GM12873 (cell line): ENCODE results near the gene DNM1.

Experiments used
- TF ChIP-seq, protein P1 (sequence below): IDR thresholded peaks from 2 replicates; pipeline ENCODE4 v1.5.1; 2012; ENCODE audit warnings: low read depth, mild to moderate bottlenecking, moderate library complexity, low read length, control low read depth; ENCODE audit not compliant: insufficient read depth; ENCODE audit errors: missing control alignments

DNM1 gene

DNA sequence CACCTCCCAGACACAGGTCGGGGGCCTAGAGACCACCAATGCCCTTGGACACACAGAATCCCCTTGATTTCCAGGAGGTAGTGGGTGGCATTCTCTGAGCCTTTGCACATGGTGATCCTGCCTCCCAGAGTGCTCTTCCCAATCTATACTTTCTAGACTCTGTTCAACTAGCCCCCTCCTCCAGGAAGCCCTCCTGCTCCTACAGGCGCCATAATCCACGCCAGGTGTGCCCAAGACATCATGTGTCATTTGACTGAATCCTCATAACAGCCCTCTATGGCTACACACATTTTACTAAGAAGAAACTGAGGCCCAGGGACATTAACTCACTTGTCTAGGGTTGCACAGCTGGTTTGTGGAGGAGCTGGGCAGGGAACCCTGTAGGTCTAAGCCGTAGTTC lies 36.0 kb upstream of the DNM1 start:
- TF ChIP-seq, protein P1, sequence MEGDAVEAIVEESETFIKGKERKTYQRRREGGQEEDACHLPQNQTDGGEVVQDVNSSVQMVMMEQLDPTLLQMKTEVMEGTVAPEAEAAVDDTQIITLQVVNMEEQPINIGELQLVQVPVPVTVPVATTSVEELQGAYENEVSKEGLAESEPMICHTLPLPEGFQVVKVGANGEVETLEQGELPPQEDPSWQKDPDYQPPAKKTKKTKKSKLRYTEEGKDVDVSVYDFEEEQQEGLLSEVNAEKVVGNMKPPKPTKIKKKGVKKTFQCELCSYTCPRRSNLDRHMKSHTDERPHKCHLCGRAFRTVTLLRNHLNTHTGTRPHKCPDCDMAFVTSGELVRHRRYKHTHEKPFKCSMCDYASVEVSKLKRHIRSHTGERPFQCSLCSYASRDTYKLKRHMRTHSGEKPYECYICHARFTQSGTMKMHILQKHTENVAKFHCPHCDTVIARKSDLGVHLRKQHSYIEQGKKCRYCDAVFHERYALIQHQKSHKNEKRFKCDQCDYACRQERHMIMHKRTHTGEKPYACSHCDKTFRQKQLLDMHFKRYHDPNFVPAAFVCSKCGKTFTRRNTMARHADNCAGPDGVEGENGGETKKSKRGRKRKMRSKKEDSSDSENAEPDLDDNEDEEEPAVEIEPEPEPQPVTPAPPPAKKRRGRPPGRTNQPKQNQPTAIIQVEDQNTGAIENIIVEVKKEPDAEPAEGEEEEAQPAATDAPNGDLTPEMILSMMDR, result no peak

- TF ChIP-seq, protein P1, result no peak
These were observed 34.4 kb upstream of the DNM1 start for GRCh38 chr9:128168731-128169308.

DNA sequence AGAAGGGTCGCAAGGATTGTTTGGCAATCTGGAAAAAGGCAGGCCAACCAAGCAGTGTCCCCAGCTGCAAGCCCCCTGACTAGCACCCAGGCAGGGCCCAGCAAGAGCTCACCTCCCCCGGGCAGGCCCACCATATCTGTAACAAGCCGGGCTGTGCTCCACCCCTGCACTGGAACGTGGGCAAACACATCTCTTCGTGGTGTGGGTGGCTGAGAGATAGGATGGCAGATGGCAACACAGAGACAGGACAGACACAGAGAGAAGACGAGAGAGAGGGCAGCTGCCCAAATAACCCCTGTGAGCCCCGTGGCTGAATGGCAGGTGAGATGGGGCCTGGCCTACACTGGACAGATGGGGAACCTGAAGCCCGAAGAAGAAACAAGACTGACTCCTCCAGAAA lies 33.7 kb upstream of the DNM1 start:
- TF ChIP-seq, protein P1, result no peak

DNA sequence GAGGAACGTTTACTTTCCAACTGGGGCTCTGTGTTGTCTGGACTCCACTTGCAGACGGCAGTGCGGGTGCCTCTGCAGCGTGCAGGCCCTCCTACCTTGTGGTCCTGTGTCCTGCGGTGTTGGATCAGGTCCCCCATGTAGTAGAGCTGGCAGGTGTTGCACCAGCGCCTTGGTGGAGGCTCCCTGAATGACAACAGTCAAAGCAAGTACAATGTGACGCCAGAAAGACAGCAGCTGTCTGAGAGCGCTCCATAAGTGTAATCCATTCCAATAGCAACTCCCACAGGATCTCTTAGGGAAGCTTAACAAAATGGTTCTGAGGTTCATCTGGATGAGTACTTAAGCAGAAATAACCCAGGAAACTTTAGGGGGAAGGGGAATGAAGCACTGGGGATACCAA lies 33.3 kb upstream of the DNM1 start:
- TF ChIP-seq, protein P1, result no peak

DNA sequence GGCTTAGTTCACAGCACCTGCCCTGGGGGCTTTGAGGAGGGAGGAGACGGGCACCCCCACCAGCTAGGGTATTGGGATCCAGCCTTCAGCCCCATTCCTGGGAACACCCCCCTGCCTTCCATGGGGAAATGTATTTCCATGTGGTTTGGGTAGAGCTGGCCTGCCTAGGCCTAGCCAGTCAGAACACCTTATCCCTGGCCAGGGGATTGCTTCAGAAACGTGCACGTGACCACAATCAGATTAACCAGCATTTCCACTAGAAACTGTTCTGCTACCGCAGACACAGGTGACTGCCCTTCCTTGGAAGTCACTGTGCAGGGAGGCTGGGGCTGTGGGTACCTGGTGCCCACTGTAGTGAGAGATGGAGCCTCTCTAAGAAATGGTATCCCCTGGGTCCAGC lies 29.1 kb upstream of the DNM1 start:
- TF ChIP-seq, protein P1, result no peak

DNA sequence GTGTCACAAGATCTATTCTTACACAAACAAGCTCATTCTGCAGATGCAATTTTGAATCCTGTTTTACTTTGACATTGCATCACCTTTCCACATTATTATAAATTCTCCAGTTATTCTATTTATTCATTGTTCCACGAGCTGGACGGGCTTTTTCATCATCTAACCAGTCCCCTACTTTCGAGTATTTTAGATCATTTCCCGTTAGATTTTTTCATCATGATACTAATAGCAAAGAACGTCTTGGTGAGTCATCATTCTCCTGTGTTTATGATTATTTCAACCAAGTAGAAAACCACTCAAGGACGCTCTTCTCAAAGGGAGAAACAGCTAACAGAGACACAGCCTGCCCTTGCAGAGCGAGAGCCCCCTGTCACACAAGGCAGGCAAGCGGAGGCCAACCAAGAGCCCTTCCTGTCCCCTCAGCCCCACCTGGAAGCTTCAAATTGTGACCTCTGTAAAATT lies 28.0 kb upstream of the DNM1 start:
- TF ChIP-seq, protein P1, result no peak

DNA sequence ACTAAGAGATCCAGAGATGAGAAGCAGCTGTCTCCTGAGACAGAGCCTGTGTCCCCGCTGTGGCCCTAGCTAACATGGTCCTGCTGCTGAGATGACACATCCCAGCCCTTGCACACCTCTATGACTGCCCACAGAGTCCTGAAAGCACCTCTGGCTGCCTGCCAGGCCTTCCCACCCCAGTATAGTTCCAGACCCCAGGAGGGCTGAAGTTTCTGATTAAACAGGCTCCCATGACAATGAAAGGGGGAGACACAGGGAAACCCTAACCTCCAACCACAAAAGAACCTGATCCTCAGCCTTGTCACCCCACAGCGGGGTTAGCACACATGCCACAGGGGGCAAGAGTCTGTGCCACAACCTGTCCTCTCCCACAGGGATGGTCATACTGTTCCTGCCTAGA lies 27.5 kb upstream of the DNM1 start:
- TF ChIP-seq, protein P1, result no peak
